Measurements from ENCODE around the gene REG4. TPM values are rescaled to one million over a fixed set of nuclear protein-coding genes. Genes with fewer than 3 reads are reported as not detected.

Gene REG4
- polyA plus RNA-seq, 10 donors, result not detected

DNA sequence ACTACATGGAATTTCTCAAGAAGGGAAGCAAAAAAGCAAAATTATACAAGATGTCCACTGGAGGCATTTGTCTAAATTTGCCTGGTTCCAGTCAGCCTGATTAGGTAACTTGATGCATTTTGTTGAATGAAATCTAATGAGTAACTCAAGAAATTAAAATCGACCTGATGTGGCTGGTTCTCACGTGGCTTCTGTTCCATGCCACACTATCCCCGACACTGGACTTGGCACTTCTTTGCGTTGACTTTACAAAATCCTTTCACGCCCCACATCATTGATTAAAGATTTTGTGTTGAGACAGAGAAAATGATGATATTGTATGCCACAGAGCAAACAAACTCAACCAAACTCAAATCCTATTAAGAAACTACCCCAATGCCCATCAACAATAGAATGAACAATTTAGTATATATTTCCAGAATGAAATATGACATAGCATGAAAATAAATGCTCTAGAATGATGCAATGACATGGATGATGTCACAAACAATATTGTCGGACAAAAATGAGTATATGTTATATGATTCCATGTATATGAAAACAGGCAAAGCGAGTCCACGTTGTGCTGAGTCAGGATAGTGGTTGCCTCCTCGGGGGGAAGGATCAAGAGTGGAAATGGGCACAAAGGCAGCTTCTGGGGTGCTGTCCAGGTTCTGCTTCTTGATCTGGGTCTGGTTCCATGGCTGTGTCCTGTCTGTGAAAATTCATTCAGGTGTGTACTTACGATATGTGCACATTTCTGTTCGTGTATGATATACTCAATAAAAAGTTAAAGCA is 29.6 kb downstream of the REG4 start:
- no peak for DNase-seq

DNA sequence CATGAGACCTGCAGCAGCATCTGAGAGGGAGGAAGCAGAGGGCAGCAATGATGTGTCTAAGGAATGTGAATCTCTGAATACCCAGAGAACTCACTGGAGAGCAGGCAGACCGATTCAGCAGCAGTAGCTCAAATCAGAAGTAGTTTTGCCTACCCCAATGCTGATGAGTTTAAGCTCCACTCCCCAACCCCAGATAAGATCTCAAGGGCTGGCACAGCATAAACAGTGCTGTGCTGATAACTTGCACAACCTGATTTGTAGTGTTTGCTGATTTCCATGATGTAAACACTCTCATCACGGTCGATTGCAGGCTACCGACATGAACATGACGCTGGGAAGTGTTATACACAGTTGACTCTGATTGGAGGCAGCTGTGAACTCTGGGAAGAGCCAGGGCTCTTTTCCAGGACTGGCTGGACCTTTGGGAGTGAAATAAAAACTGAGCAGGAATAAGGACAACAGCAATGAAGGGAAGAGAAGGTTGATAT is 31.3 kb downstream of the REG4 start:
- DNase-seq, result peak in 2 of 3 donors; percentile 70 to 91

DNA sequence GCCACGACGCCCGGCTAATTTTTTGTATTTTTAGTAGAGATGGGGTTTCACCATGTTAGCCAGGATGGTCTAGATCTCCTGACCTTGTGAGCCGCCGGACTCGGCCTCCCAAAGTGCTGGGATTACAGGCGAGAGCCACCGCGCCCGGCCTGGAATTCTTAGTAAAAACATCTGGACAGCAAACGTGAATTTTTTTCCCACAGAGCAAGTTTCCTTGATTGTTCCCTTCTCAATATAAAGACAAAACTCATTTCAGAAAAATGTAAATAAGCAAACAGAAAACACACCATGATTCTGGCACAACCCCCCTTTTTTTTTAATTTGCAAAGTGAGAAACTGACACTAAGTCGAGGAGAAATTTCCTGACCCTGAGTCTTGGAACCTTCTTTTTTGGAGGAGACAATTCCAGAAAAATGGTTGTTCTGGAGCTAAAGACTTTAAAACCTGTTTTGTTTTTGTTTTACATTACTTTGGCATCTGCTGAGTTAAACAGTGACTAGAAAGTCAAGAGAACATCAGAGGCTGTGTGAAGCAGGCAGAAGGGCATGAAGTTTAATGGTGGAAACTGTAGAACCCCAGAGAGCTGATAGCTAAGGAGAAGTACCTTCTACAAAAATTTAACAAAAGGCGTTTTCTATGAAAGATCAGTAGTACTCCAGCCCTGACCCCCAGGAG is 32.2 kb downstream of the REG4 start:
- peak in 1 of 3 donors; percentile 31 for DNase-seq

DNA sequence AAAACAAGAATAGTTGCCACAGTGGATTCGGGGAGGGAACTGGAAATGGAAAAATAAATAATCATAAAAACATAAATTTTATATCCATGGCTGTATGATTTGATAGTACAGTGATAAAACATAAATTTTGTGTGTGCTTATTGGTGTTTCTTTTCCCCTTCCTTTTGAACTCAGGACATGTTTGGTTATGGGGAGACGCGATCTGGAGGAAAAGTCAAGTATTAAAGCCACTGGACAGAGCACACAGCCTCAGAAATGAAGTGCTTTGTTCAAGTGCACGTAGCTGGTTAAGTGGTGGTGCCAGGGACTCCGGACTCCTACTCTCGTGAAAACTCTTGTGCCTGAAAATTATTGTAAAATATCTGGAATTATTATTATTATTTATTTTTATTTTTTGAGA is 32.9 kb downstream of the REG4 start:
- DNase-seq, result no peak

DNA sequence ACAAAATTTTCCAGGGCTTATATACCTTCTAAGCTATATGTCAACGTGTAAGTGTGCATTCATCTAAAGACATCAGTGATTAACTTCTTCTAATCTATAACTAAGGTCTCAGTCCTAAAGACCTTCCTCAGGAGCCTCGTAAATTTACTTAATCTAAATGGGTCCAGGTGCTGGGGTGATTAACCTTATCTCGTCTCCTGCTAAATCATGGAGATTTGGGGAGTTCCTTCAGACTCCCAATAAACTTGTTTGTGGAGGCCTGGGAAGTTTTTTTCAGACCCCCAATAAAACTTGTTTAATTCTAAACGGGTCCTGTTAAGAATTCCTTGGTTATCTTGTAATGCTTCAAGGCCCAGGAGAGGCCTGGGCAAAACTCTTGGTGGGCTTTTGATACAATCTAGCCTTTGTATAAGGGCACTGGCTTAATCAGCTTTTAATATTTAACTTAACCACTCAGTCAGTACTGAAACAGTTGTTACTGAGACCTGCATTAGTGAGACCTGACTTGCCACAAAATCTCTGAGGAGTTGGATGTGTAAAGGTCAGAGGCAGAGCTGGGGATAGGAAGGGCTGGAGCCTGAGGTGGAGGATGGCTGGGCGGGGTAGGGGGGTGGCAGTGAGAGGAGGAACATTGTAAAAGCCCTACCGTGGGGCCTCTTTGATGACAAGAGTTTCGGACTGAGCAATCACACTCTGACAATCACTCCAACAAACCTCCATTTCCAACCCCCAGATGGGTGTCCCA is 36.3 kb downstream of the REG4 start:
- no peak for DNase-seq

DNA sequence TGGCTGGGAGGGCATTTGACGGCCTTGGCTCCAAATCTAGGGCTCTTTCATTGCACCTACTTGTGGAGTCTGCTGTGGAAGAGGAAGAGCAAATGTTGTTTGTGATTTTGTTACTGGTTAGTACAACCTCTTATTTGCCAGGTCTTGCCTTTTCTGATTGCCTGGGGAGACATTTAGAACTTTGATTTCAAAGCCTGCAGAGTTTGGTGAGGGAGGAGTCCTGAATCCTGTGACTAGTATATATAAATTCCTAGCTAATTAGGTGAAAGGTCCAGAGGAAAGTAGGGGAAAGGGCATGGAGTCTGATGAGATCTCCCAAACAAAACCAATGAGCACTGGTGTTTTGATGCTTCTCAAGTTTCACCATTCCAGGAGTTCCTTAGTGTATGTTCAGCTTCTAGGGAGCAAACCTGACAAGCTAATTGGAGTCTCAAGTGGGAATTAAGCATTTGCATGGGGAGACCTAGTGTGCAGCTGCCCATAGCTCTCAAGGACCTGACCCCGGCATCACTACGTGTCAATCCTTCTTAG is 37.5 kb downstream of the REG4 start:
- DNase-seq, result no peak

DNA sequence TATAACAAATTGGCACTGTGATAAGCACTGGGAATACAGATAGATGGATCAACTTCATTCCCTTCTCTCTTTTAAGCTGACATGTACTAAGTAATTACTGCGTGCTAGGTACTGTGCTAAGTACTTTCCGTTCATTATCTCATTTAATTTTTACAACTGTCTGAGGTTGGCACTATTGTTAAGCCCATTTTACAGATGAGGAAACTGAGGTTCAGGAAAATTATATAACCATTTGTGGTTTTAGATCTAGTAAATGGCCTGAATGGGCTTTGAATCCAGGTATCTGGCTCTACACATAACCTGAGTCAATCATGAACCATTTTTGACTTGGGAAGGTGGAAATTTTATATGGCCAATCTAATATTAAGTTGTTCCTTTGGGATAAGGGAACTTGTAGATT is 39.0 kb downstream of the REG4 start:
- no peak for DNase-seq

DNA sequence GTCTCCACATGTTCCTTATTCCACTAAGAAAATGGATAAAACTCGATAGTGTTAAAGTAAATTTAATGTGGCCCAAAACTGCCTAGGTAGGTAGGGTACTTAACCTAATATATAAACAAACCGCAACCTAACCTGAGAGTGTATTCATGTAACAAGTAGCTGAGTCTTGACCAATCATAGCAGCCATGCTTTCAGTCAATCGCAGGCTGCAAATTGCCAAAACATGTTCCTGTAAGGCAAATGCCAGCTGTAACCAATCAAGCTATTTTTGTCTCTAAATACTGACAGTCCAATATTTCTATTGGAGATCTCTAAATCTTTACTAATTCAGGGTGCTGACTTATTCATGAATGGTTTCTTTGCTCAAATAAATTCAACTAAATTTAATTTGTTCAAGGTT is 39.5 kb downstream of the REG4 start:
- DNase-seq, result no peak

DNA sequence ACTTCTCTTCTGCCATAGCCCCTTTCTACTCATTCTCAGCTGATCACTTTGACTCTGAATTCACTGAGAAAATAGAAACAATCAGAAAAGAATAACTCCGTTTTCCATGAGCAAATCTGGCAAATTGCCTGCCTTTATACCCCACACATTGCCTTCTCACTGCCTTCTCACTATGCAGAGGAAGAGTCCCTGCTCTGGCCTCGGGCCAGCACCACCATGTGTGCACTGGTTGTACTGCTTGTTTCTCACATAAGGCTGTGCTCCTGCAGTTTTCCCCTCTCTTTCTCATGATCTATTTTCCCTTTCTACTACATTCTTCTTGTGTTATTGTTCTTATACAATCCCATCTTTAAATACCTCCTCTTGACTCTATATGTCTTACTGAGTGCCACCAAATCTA is 40.2 kb downstream of the REG4 start:
- peak in 1 of 3 donors; percentile 38 for DNase-seq

DNA sequence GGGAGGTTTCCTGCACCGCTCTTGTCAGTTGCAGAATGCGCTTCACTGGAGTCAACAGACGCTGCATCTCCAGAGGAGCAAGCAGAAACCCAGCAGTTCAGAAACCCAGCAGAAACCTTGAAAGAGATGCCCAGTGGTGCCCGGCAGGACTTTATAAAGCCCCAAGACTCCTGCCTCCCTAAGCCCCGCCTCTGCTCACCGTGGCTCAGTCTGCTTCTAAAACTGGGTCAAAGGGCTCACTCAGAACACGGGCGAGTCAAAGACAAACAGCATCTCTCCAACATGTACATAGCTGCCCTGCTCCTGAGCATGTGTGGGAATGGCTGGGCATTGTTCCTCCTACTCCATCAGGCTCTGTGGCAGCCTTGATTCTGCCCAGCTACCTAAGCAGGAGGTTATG is 42.5 kb downstream of the REG4 start, which contains the start of gene HMGCS2:
TSS of gene HMGCS2 (minus strand) at position 128 of the 400 bp plus-strand sequence. CDS start at position 67, 61 bp downstream.
- DNase-seq, result no peak

DNA sequence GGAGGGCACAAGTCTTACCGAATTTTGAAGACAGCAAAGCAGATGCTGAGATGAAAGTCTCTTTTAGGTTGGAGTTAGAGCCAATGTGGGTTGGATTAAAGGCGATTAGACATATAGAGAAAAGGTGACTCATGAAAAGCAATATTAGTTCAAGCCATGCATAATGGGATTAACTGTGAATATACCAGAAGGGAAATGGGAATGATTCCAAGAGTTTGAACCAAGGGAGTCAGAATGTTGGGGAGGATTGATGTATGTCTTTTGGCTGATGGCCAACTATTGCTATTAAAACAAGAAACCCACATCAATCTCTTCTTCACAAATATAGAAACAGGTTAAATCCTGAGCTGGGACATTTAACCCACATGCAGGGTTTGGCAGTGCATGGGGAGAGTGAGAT is 43.8 kb downstream of the REG4 start:
- DNase-seq, result no peak

DNA sequence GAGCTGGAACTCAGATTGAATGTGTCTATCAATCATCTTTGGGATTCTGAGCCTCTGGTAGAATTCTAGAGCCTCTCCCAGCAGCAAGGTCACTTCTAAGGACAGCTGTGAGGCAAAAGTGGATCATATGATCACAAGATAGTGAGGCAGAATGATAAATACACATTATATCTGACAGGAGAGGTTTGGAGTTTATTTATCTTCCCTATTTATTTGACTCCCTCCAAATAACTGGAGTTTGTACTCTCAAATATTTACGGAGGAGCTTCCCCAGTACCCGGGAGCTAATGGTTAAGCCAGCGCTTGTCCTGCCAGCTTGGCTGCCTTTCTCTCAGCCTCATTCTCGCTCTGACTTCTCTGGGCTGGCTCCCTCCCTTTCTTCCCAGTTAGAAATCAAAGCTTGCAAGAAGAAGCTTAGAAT is 44.9 kb downstream of the REG4 start:
- DNase-seq, result no peak

DNA sequence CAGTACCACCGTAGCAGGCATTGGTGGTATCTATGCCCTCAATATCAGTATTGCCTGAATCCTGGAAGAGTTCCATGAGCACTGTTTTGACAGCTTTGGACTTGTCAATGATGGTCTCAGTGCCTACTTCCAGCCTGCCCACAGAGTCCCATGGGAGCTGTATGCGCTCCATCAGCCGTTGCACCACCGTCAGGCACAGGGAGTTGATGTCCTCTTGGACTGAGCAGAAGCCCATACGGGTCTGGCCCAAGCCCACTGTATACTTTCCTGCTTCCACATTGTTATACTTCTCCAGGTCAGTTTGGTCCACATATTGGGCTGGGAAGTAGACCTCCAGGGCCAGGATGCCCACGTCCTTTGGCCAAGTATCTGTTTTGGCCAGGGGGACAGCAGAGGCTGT is 47.0 kb downstream of the REG4 start:
- DNase-seq, result no peak

DNA sequence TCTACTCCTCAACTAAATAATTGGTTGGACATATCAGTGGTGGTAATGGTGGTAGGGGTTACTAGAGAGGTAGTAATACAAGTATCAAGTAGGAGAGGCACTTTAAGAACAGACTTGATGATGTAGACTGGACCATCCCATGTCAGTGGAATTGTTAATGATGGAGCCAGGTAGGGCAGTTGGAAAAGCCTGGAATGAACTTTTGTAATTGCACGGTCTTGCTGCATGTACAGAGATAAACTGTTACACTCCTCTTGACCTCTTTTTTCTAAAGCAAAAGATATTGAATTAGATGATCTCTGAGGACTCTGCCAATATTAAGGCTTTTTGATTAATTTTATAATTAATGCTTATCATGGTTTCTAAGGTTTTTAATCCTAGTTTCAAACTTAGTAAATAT is 48.3 kb downstream of the REG4 start:
- DNase-seq, result no peak

DNA sequence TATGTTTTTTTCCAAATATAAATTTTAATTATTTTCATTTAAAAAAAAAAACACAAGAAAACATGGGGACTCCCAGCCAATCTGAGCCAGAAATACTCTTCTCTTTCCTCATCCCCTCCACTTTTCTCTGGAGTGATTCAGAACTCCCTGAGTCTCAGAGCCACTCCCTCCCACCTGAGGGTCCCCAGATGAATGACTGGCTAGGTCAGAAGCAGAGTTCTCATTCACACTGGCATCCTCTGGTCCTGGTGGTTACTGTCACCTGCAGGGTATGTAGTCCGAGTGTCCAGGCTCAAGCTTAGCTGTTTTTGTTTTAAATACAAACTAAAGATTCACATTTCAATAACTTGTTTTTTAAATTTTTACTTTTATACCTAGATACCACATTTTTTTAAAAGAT is 48.9 kb downstream of the REG4 start:
- DNase-seq, result no peak

DNA sequence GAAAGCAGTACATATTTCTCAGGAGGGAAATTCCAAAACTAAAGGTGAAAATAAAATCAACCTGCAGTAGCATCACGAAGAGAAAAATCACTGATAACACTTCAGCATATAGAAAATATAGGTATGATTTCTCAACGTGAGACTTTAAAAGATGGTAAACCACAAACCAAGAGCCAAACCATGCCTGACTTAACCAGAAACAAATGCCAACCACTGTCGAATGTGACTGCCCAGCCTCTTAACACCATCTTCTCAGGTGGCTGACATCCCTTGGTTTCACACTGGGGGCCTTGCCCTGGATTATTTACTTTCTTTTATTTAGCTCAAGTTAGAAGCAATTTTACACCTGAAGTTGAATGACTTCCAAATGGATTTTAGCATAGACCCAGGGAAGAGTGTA is 52.7 kb downstream of the REG4 start:
- no peak for DNase-seq

DNA sequence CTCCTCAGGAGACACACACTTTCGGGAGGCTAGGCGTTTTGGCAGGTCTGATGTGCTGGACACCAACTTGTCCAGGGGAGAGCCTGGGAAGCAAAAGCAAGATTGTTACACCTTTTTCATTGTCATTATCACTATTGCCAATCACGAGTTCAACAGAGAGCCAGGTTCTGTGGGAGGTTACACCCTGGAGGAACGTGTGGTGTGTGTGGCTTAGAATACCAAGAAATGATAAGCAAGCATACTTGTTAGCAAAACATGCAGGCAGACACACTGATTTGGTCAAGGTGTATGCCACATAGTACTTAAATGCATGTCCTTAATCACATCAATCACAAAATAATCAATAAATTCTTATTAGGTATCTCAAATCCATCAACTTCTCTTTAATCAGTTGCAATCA is 58.7 kb downstream of the REG4 start:
- DNase-seq, result no peak

DNA sequence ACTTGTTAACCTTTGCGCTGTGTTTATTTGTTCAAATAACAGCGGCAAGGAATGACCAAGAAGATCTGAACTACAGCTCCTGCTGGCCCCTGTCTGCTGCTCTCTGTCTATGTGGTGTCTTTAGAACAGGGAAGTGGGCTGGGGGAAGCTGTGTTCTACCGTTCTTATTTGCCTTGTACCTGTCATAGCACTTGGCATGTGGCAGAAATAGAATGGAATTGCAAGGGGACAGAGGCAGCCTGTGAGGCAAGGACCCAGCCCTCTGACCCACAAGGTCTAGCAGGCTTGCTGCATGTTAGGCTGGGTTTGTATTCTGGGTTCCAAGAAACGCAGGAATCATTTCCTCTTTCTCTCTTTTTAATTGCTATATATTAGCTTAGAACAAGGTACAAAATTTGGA is 63.2 kb downstream of the REG4 start:
- DNase-seq, result no peak

DNA sequence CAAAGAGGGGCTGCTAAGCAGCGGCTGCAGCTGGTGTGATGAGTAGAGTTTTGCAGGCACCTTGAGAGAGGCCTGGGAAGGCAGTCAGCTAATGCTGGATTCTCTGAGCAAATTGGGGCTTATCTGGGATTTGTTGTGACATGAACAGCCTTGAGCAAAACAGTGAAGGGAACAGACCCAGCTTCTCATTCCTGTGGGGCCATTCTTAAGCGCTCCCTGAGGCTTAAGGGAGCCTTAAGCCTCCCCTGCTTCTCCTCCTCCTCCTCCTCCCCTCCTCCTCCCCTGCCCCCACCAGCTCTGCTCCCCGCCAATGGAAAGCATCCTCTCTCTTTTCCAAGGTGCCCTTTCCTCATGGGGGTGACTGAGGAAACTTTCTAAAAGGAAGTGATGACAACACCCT is 63.8 kb downstream of the REG4 start:
- DNase-seq, result no peak

DNA sequence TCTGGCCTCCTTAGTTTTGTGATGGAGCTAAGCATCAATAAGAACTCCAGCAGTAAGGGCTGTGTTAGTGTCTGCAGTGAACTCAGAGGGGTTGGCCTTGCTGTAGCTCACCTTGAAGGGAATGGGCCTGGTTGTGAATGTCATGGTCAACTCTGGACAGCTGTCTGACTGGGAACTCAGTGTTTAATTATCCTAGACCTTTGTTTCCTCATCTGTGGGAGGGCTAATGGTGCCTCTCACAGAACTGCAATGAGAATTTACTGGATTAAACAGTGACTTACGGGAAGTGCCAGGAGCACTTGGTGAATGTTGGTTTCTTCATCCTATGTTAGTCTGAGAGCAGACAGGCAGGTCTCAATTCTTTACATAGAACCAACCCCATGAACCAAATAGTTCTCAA is 66.2 kb downstream of the REG4 start:
- no peak for DNase-seq

DNA sequence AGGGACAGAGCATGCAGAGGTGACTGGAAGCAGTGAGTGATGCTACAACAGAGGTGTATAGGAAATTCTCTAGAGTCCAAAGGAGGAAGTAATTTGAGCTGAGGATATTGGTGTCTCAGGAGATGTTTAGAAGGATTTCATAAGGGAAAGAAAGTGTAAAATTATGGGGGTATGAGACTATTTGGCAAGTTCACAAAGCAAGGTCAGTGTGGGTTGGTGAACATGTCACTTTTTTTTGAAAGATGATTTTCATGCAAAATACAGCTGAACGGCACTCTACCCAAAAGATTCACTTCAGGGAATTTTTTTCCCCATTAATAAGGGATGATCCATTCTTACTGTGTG is 66.7 kb downstream of the REG4 start:
- no peak for DNase-seq

Measured in muscle of back (tissue), 11 donors.